HG03378 (cell line): ENCODE data around the gene OR2A1.
"Not testable (repeated sequence)": the region's sequence is repeated elsewhere in the genome, so short reads cannot be mapped to it uniquely, and the experiment has no call there.

Source experiments
- ATAC-seq: cut with Tn5 transposase; IDR thresholded peaks from one replicate; pipeline ENCODE4 v1.9.1; 2021; ENCODE audit warnings: mild to moderate bottlenecking, moderate library complexity; ENCODE audit not compliant: unreplicated experiment

Gene OR2A1

DNA sequence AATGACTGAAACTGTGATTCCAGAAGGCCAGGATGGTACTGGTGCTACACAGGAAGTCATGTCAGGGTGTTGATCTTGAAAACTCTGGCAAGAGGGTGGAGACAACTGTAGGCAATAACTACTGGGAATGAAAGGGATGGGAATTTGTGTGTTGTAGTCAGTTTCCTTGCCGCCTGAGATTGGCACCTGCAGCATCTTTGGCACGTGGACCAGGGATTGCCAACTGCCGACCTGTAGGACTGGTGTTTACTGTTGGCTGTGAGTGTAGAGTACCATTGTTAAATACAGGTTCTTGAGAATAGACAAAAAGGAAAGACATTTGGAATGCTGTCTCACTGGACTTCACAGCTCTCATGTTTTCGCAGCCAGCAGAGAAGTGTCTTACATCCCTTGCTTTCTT lies 11.1 kb downstream of the OR2A1 start:
- ATAC-seq, result not testable (repeated sequence)

GRCh38 chr7:144325868-144326267 lies 13.6 kb downstream of the OR2A1 start:
- ATAC-seq, result not testable (repeated sequence)

- ATAC-seq, result not testable (repeated sequence)
These were observed 17.8 kb downstream of the OR2A1 start for GRCh38 chr7:144330044-144330443.

DNA sequence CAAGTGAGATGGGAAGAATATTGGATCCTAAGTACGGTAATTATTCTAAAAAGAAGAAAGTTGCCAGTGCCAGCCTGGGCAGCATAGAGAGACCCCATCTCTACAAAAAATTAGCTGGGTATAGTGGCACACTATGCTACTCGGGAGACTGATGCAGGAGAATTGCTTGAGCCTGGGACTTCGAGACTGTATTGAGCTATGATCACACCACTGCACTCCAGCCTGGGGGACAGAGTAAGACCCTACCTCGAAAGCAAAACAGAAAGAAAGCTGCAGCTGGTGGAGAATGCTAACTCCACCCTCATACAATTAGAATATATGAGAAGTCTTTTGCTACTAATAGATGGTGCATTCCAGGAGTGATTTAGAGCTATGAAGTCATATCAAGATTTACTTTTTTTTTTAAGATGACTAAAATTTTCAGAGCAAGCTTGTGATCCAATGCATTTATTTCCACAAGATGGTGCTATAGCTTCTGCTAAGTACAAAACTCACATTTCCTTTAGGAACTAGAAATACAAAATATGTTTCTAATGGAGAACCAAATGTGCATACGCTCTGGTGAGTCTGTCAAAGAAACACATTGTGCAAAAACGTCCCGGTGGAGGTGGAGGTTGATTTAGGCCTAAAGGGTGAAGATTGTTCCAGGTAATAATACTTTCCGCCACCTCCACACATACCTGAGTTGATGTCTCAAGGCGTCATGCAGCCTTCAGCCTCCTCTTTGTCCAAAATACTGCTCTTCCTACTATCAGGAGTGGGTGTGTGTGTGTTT lies 19.2 kb downstream of the OR2A1 start:
- ATAC-seq, result not testable (repeated sequence)

DNA sequence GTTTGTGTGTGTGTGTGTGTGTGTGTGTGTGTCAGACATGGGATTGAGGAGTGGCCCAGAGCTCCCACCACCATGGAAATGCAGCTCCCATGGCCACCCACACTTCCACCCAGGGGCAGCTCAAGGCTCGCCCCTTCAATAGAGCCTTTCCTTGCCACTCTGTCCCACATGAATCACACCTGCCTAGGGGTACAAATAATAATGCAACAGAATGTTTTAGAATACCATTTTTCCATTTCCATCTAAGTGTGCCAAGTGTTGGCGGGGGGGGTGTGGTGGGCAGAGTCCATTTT lies 19.7 kb downstream of the OR2A1 start:
- ATAC-seq, result not testable (repeated sequence)

GRCh38 chr7:144348625-144349024 lies 36.4 kb downstream of the OR2A1 start:
- peak; percentile 30 for ATAC-seq

DNA sequence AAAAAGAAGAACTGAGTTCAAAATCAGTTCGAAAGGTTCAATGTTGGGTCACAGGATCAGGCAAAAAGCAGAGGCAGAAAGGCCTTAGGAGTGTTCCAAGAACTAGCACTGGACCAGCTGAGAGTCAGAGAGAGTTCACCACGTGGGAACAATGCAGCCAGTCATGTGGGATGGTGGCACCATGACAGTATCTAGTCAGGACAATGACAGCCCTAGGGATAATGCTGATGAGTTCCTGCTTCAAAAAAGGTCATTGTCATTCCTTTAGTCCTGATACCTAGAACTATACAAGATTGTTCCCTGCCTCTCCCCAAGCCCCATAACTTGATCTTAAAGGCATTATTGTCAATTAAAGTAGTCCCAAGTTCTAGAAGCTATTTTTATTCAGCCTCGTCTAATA lies 39.4 kb downstream of the OR2A1 start:
- not testable (repeated sequence) for ATAC-seq

GRCh38 chr7:144355176-144355822 lies 43.1 kb downstream of the OR2A1 start, which contains the start of gene ARHGEF5:
ARHGEF5 (plus strand) TSS chr7:144355402; CDS start chr7:144362670, 7,268 bp downstream.
- ATAC-seq, result peak; percentile 65

DNA sequence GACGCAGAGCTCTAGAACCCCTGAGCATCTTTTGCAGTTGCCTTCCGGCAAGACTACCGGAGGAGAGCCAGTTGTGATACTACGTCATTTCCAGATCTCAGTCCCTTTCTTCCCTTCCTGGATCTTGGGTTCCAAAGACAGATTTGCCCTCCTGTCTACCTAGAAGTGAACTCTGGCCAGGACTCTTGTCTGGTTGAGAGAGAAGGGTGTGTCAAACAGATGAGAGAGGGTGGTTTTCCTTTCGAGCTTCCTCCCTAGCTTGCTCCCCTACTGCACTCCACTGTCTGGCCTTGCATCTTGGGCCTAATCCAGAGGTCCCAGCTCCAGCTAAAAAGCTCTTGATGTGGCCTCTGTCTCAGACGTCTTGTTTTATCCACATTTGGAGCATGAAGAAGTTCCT lies 44.0 kb downstream of the OR2A1 start:
- not testable (repeated sequence) for ATAC-seq

GRCh38 chr7:144356860-144357259 lies 44.6 kb downstream of the OR2A1 start:
- ATAC-seq, result not testable (repeated sequence)

DNA sequence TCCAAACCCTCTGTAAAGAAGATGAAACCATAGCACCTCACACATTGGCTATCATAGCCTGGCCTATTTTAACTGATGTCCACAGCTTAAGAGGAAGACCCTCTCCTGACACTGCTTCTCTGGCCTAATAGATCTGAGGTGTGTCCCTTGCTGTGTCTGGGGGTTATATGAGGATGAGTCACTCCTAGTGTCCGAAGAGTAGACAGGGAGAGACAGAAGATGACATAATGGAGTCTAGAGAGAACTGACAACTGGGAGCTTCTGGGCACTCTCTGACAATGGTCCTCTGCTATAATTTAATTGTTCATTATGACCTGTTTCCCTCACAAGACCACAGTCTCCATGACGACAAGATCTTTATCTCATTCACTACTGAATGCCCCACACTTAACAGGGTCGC lies 49.8 kb downstream of the OR2A1 start:
- ATAC-seq, result not testable (repeated sequence)

DNA sequence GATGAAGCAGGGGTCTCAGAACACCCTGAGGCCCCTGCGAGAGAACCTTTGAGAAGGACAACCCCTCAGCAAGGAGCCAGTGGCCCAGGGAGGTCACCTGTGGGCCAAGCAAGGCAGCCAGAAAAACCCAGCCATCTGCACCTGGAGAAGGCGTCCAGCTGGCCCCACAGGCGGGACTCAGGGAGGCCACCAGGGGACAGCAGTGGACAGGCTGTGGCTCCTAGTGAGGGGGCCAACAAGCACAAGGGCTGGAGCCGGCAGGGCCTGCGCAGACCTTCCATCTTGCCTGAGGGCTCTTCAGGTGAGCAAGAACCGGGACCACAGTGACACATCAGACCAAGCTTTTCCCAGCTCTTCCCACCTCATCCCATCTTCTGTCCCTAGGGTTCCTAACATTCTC lies 53.3 kb downstream of the OR2A1 start:
- ATAC-seq, result not testable (repeated sequence)

GRCh38 chr7:144367250-144367649 lies 55.0 kb downstream of the OR2A1 start:
- not testable (repeated sequence) for ATAC-seq

GRCh38 chr7:144369221-144369620 lies 57.0 kb downstream of the OR2A1 start:
- not testable (repeated sequence) for ATAC-seq
